HG03039 (cell line): Measurements from ENCODE around the gene KLHL22.
"Not testable (repeated sequence)": the region's sequence is repeated elsewhere in the genome, so short reads cannot be mapped to it uniquely, and the experiment has no call there.

Source experiments
- ATAC-seq: cut with Tn5 transposase; IDR thresholded peaks from one replicate; pipeline ENCODE4 v1.9.1; 2021; ENCODE audit warnings: mild to moderate bottlenecking, moderate library complexity; ENCODE audit not compliant: unreplicated experiment

Gene KLHL22

GRCh38 chr22:20423906-20424551, 71.6 kb downstream of the KLHL22 start:
- ATAC-seq: no peak

GRCh38 chr22:20423008-20423905, 72.3 kb downstream of the KLHL22 start:
- no peak for ATAC-seq

GRCh38 chr22:20422271-20423007, 73.2 kb downstream of the KLHL22 start:
- no peak for ATAC-seq

GRCh38 chr22:20421507-20421874, 74.1 kb downstream of the KLHL22 start:
- ATAC-seq: no peak

- no peak for ATAC-seq
These were observed 75.3 kb downstream of the KLHL22 start for GRCh38 chr22:20420157-20420842.

GRCh38 chr22:20419664-20419951, 76.0 kb downstream of the KLHL22 start:
- no peak for ATAC-seq

GRCh38 chr22:20418211-20418788, 77.3 kb downstream of the KLHL22 start:
- ATAC-seq: no peak

GRCh38 chr22:20415699-20416098, 79.9 kb downstream of the KLHL22 start:
- ATAC-seq: not testable (repeated sequence)

- ATAC-seq: not testable (repeated sequence)
These were observed 80.4 kb downstream of the KLHL22 start for GRCh38 chr22:20415241-20415640.

- ATAC-seq: no peak
These were observed 81.1 kb downstream of the KLHL22 start for GRCh38 chr22:20414450-20414849.

GRCh38 chr22:20414059-20414440, 81.5 kb downstream of the KLHL22 start:
- no peak for ATAC-seq

- no peak for ATAC-seq
These were observed 82.2 kb downstream of the KLHL22 start for GRCh38 chr22:20413217-20414058.

- no peak for ATAC-seq
These were observed 83.0 kb downstream of the KLHL22 start for GRCh38 chr22:20412474-20413216.

GRCh38 chr22:20409385-20409784, 86.2 kb downstream of the KLHL22 start:
- ATAC-seq: not testable (repeated sequence)

- no peak for ATAC-seq
These were observed 86.7 kb downstream of the KLHL22 start for GRCh38 chr22:20408891-20409290.

- ATAC-seq: no peak
These were observed 87.8 kb downstream of the KLHL22 start for GRCh38 chr22:20407829-20408228.

GRCh38 chr22:20406686-20407408, 88.7 kb downstream of the KLHL22 start:
- ATAC-seq: no peak

- ATAC-seq: no peak
These were observed 89.5 kb downstream of the KLHL22 start for GRCh38 chr22:20405931-20406685.
